Medulla oblongata (tissue), 1 donor: ENCODE data around the gene DCDC2B.

Experiments used
- DNase-seq: peaks from one replicate; pipeline ENCODE4 v3.0.0-alpha.2; 2015; ENCODE audit errors: extremely low spot score

The DCDC2B gene

GRCh38 chr1:32223683-32224082 lies 14.8 kb downstream of the DCDC2B start:
- DNase-seq = no peak

- DNase-seq = no peak
Measured at GRCh38 chr1:32224285-32224684, 15.4 kb downstream of the DCDC2B start.

GRCh38 chr1:32228771-32229170 lies 19.9 kb downstream of the DCDC2B start:
- DNase-seq = no peak

GRCh38 chr1:32231843-32232432 lies 23.0 kb downstream of the DCDC2B start:
- DNase-seq = no peak

- DNase-seq = no peak
Measured at GRCh38 chr1:32232558-32233304, 23.8 kb downstream of the DCDC2B start.

GRCh38 chr1:32234792-32235191 lies 25.9 kb downstream of the DCDC2B start:
- no peak for DNase-seq

GRCh38 chr1:32239337-32239736 lies 30.4 kb downstream of the DCDC2B start:
- no peak for DNase-seq

GRCh38 chr1:32239790-32240139 lies 30.9 kb downstream of the DCDC2B start:
- no peak for DNase-seq

- DNase-seq = peak; percentile 53
Measured at GRCh38 chr1:32240140-32240951, 31.5 kb downstream of the DCDC2B start.

- DNase-seq = peak; percentile 45
Measured at GRCh38 chr1:32241001-32241763, 32.3 kb downstream of the DCDC2B start.

- peak; percentile 70 for DNase-seq
Measured at GRCh38 chr1:32242341-32242851, 33.5 kb downstream of the DCDC2B start.

- DNase-seq = no peak
Measured at GRCh38 chr1:32246888-32247273, 38.0 kb downstream of the DCDC2B start, which contains the start of gene FAM167B. FAM167B (plus strand) TSS chr1:32247222; CDS start chr1:32247422, 200 bp downstream.

- DNase-seq = no peak
Measured at GRCh38 chr1:32247452-32247851, 38.6 kb downstream of the DCDC2B start.

- no peak for DNase-seq
Measured at GRCh38 chr1:32247983-32248889, 39.3 kb downstream of the DCDC2B start.

GRCh38 chr1:32249831-32250525 lies 41.1 kb downstream of the DCDC2B start:
- DNase-seq = no peak

- no peak for DNase-seq
Measured at GRCh38 chr1:32250893-32251716, 42.2 kb downstream of the DCDC2B start, which contains the start of gene LCK. LCK (plus strand) TSS chr1:32251265; CDS start chr1:32274330, 23,065 bp downstream.

GRCh38 chr1:32255072-32256071 lies 46.5 kb downstream of the DCDC2B start:
- no peak for DNase-seq
